Endothelial cell of umbilical vein (primary cell): Measurements from ENCODE around the gene ENDOD1. TPM values are rescaled to one million over a fixed set of nuclear protein-coding genes. Genes with fewer than 3 reads are reported as not detected.

ENCODE experiments used
- BruUV-seq: library from RNA; stranded (reverse); fragments of 400-500 nt; replicated peaks from 2 replicates; lab custom pipeline; 2021; lab: Mats Ljungman, UMichigan
- CTCF ChIA-PET: fragments of 300-600, 350-600 bp; sonication (Branson Sonifier 250); formaldehyde crosslinking; loops from one replicate; lab custom pipeline; 2021; ENCODE audit warnings: antibody characterized with exemption, inconsistent platforms; lab: Charles Lee
- POLR2A ChIA-PET: fragments of 300-600, 350-600 bp; sonication (Branson Sonifier 250); formaldehyde crosslinking; loops from one replicate; lab custom pipeline; 2021; ENCODE audit warnings: antibody characterized with exemption, inconsistent platforms; lab: Charles Lee
- DNase-seq: peaks from one replicate; pipeline ENCODE4 v3.0.0-alpha.2; 2011; ENCODE audit warnings: low read depth, low spot score
- FAIRE-seq: peaks from 2 replicates; lab custom pipeline; 2011; peaks lifted over from hg19 to GRCh38; lab: Jason Lieb, UNC
- H2AFZ ChIP-seq: 2 replicates; pipeline ENCODE4 v1.6.0; 2012; ENCODE audit warnings: low read depth, low read length, control low read depth, inconsistent platforms
- H3K27ac ChIP-seq: 2 replicates; pipeline ENCODE4 v1.5.1; 2011; ENCODE audit warnings: low read depth, mild to moderate bottlenecking, control low read depth, low read length, moderate library complexity; ENCODE audit not compliant: insufficient read depth
- H3K27me3 ChIP-seq, 2 experiments: 2 replicates each; pipeline versions ENCODE4 v1.6.0 to v1.6.1; 2011; ENCODE audit warnings: low read length in 2 of 2, mixed read lengths in 1 of 2; ENCODE audit not compliant: control insufficient read depth in 2 of 2, insufficient read depth in 2 of 2
- H3K36me3 ChIP-seq, 2 experiments: 2 replicates in 1 of 2; 3 replicates in 1 of 2; pipeline ENCODE4 v1.5.1; 2011; ENCODE audit warnings: low read length in 2 of 2, mild to moderate bottlenecking in 1 of 2, moderate library complexity in 1 of 2; ENCODE audit not compliant: control insufficient read depth in 2 of 2, insufficient read depth in 2 of 2; ENCODE audit errors: extremely low read depth in 1 of 2
- H3K4me1 ChIP-seq: 3 replicates; pipeline ENCODE4 v1.5.1; 2011; ENCODE audit warnings: mild to moderate bottlenecking, low read length; ENCODE audit not compliant: control insufficient read depth, insufficient read depth; ENCODE audit errors: extremely low read depth
- H3K4me2 ChIP-seq: 2 replicates; pipeline ENCODE4 v1.6.1; 2011; ENCODE audit warnings: low read length, control low read depth, mixed read lengths; ENCODE audit not compliant: insufficient read depth
- H3K4me3 ChIP-seq, 3 experiments: fragments of 200-600 bp in 1 of 3; sonication (generic), shearing (Covaris generic) in 1 of 3; replicated peaks in 1 of 3; 2 replicates each; pipeline ENCODE4 v1.5.1; 2011 to 2016; ENCODE audit warnings: control low read depth in 3 of 3, low read length in 3 of 3, mild to moderate bottlenecking in 2 of 3, inconsistent platforms in 1 of 3, low read depth in 1 of 3, moderate library complexity in 1 of 3; ENCODE audit not compliant: insufficient read depth in 1 of 3
- H3K79me2 ChIP-seq: 2 replicates; pipeline ENCODE4 v1.6.0; 2012; ENCODE audit warnings: low read length, inconsistent platforms; ENCODE audit not compliant: control insufficient read depth, insufficient read depth
- H3K9ac ChIP-seq: replicated peaks from 2 replicates; pipeline ENCODE3; 2011; ENCODE audit warnings: low read length, control low read depth; ENCODE audit not compliant: insufficient read depth; ENCODE audit errors: extremely low read depth
- H3K9me1 ChIP-seq: replicated peaks from 3 replicates; pipeline ENCODE4 v1.6.0; 2011; ENCODE audit warnings: mild to moderate bottlenecking, low read length; ENCODE audit not compliant: control insufficient read depth, insufficient read depth; ENCODE audit errors: extremely low read depth
- H3K9me3 ChIP-seq: replicated peaks from 2 replicates; pipeline ENCODE4 v1.5.1; 2012; ENCODE audit warnings: low read length, inconsistent platforms; ENCODE audit not compliant: control insufficient read depth, insufficient read depth
- H4K20me1 ChIP-seq: replicated peaks from 2 replicates; pipeline ENCODE3; 2011; ENCODE audit warnings: mild to moderate bottlenecking, low read length; ENCODE audit not compliant: control insufficient read depth, insufficient read depth; ENCODE audit errors: extremely low read depth
- EZH2 ChIP-seq: IDR thresholded peaks from 2 replicates; pipeline ENCODE4 v1.6.1; 2012; ENCODE audit warnings: borderline replicate concordance, low read depth, mild to moderate bottlenecking, moderate library complexity, low read length, inconsistent platforms; ENCODE audit not compliant: severe bottlenecking
- FOS ChIP-seq: IDR thresholded peaks from 2 replicates; pipeline ENCODE4 v1.6.1; 2011; ENCODE audit warnings: mild to moderate bottlenecking, low read length, moderate library complexity, borderline replicate concordance; ENCODE audit not compliant: insufficient read depth
- GATA2 ChIP-seq: IDR thresholded peaks from 2 replicates; pipeline ENCODE4 v1.7.0; 2011; ENCODE audit warnings: low read depth, mild to moderate bottlenecking, moderate library complexity, mixed read lengths, low read length; ENCODE audit not compliant: insufficient read length, insufficient read depth
- JUN ChIP-seq: IDR thresholded peaks from 2 replicates; pipeline ENCODE4 v1.6.1; 2011; ENCODE audit warnings: borderline replicate concordance, low read depth; ENCODE audit not compliant: insufficient read length, insufficient read depth
- MYC ChIP-seq: IDR thresholded peaks from one replicate; pipeline ENCODE4 v1.6.1; 2011; ENCODE audit warnings: mild to moderate bottlenecking, low read depth, low read length
- POLR2A ChIP-seq: IDR thresholded peaks from 2 replicates; pipeline ENCODE4 v1.6.1; 2012; ENCODE audit warnings: low read depth, mild to moderate bottlenecking, control low read depth, low read length
- POLR2AphosphoS5 ChIP-seq: IDR thresholded peaks from 2 replicates; pipeline ENCODE4 v1.6.1; 2012; ENCODE audit warnings: low read depth, mild to moderate bottlenecking, control low read depth, low read length, moderate library complexity; ENCODE audit not compliant: insufficient read depth
- dilution Hi-C: fragments of 300-500 bp; cut with MboI; formaldehyde crosslinking; loops from one replicate; pipeline ENCODE4 v1.15.0; 2019; ENCODE audit warnings: low sequenced_read_pairs; ENCODE audit not compliant: extremely low pct_ligation_motif_present
- intact Hi-C: fragments of 100-400 bp; cut with micrococcal nuclease; formaldehyde crosslinking; loops from one replicate; pipeline ENCODE4 v1.10.0; 2022
- polyA plus RNA-seq, 4 experiments: library from polyadenylated mRNA; depleted of rRNA in 3 of 4; stranded (reverse) in 3 of 4; unstranded in 1 of 4; fragments of >200 nt; gene quantifications; 2 replicates each; pipeline versions ENCODE4 v1.2.1 to v1.2.3, GENCODE V29; 2011 to 2012; ENCODE audit warnings: missing spikeins in 1 of 4
- total RNA-seq: library from RNA; stranded (reverse); gene quantifications from 2 replicates; pipeline ENCODE4 v1.2.3, GENCODE V29; 2021
- TF ChIP-seq, protein P1 (sequence below), 2 donors: IDR thresholded peaks; 1 replicate in 1 of 2; 2 replicates in 1 of 2; pipeline ENCODE4 v1.5.1; 2011; ENCODE audit warnings: low read length in 2 of 2, mild to moderate bottlenecking in 2 of 2, moderate library complexity in 2 of 2, control low read depth in 1 of 2, inconsistent platforms in 1 of 2, low read depth in 1 of 2; ENCODE audit not compliant: insufficient read depth in 1 of 2; ENCODE audit errors: extremely low read depth in 1 of 2

Gene ENDOD1
- total and polyA plus RNA-seq, 2 donors (not counting 3 experiments of a cell fraction or from before 2014, with no cell fraction given), result 10.5 to 20.5 TPM

DNA sequence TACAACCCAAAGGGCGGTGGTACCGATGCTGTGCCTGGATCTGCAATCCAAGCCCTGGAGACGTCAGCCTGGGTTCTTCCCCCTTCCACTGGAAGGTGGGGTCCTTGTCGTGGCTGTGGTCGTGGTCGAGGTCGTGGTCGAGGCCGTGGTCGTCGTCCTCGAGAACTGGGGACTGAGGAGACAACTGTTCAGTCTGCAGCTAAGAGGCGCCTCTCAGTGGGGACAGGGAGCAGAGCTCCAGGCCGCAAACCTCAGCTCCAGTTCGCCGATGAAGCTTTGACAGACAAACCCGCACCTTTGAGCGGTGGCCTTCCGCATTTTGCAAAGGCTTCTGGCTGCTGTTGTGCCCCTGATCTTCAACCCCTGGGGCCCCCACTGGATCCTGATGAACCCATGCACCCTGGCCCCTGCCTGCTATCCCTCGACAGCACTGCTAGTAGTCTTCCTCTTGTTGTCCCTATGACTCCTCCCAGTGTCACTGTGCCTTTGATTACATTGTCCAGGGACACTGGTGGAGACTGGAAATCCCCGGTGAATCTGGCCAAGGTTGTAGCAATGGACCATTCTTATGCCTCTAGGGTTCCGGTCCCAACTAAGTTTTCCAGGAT lies 38.9 kb upstream of the ENDOD1 start:
- no peak for DNase-seq
- no peak overlapping the region for H3K9ac ChIP-seq
- no peaks in the 10 kb centered on the region for H3K9me3 ChIP-seq
- TF ChIP-seq GATA2, result no peak
- no peak for TF ChIP-seq POLR2A
- no peak for TF ChIP-seq POLR2AphosphoS5
- no peak for TF ChIP-seq JUN
- TF ChIP-seq EZH2, result no peak
- peaks cover 11 to 29% of the 10 kb centered on the region in 2 experiments for H3K27me3 ChIP-seq
- H3K4me1 ChIP-seq, result no peaks in the 10 kb centered on the region
- H3K36me3 ChIP-seq, result no peaks in the 10 kb centered on the region
- intact Hi-C loops, result no loop called here
- BruUV-seq, result no TSS peak
- no peak overlapping the region for H2AFZ ChIP-seq
- H3K79me2 ChIP-seq, result no peaks in the 10 kb centered on the region
- ChIA-PET POLR2A (no interaction called here), CTCF (no interaction called here)
- no peak for FAIRE-seq
- H3K4me3 ChIP-seq, result no peak overlapping the region
- H3K27ac ChIP-seq, result no peak overlapping the region
- dilution Hi-C loops, result no loop called here
- H3K4me2 ChIP-seq, result no peak overlapping the region
- no peaks in the 10 kb centered on the region for H3K9me1 ChIP-seq
- no peaks in the 10 kb centered on the region for H4K20me1 ChIP-seq

- Histone ChIP-seq H3K36me3 (no peaks in the 10 kb centered on the region), H3K27ac (no peak overlapping the region), H3K9me1 (no peaks in the 10 kb centered on the region), H3K27me3 (peaks cover 9 to 20% of the 10 kb centered on the region in 2 experiments), H3K9ac (no peak overlapping the region), H4K20me1 (no peaks in the 10 kb centered on the region), H3K4me3 (no peak overlapping the region), H3K79me2 (no peaks in the 10 kb centered on the region), H3K9me3 (no peaks in the 10 kb centered on the region), H3K4me1 (no peaks in the 10 kb centered on the region), H3K4me2 (no peak overlapping the region), H2AFZ (no peak overlapping the region)
- TF ChIP-seq, protein P1, sequence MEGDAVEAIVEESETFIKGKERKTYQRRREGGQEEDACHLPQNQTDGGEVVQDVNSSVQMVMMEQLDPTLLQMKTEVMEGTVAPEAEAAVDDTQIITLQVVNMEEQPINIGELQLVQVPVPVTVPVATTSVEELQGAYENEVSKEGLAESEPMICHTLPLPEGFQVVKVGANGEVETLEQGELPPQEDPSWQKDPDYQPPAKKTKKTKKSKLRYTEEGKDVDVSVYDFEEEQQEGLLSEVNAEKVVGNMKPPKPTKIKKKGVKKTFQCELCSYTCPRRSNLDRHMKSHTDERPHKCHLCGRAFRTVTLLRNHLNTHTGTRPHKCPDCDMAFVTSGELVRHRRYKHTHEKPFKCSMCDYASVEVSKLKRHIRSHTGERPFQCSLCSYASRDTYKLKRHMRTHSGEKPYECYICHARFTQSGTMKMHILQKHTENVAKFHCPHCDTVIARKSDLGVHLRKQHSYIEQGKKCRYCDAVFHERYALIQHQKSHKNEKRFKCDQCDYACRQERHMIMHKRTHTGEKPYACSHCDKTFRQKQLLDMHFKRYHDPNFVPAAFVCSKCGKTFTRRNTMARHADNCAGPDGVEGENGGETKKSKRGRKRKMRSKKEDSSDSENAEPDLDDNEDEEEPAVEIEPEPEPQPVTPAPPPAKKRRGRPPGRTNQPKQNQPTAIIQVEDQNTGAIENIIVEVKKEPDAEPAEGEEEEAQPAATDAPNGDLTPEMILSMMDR (IDR thresholded peaks at IDR 0.05; ENCODE audit: extremely low read depth in 1 of 2, insufficient read depth in 1 of 2, low read depth in 1 of 2, low read length in 2 of 2), result no peak
- no peak for TF ChIP-seq FOS
- TF ChIP-seq POLR2A, result no peak
- TF ChIP-seq MYC, result no peak
- TF ChIP-seq EZH2, result no peak
- TF ChIP-seq POLR2AphosphoS5, result no peak
- FAIRE-seq (no peak), DNase-seq (no peak)
- POLR2A ChIA-PET, result no interaction called here
- no TSS peak for BruUV-seq
- intact Hi-C loops (no loop called here), dilution Hi-C loops (no loop called here)
- CTCF ChIA-PET, result interaction anchor here (0.7 to 1.3 kb wide), 2 partner anchors 13 to 15 kb away, joined by 3 to 4 read pairs; partner anchors contain the start of gene SRSF8
Observed at GRCh38 chr11:95054356-95054755, 35.3 kb upstream of the ENDOD1 start.
